Panc1 (cell line): ENCODE measurements around the gene HTR3B.

ENCODE experiments used
- CTCF ChIP-seq: fragments of 450-650 bp; IDR thresholded peaks from 2 replicates; pipeline ENCODE4 v1.5.1; 2017; ENCODE audit warnings: mild to moderate bottlenecking
- SIN3A ChIP-seq: IDR thresholded peaks from 2 replicates; pipeline ENCODE4 v1.6.1; 2012; ENCODE audit warnings: low read depth, mild to moderate bottlenecking, low read length, moderate library complexity, borderline replicate concordance; ENCODE audit not compliant: insufficient read depth

GRCh38 chr11:113956986-113957385, 52.4 kb downstream of the HTR3B start:
- TF ChIP-seq CTCF (no peak), SIN3A (no peak)
